Measurements from ENCODE around the gene KRIT1. TPM values are rescaled to one million over a fixed set of nuclear protein-coding genes. Genes with fewer than 3 reads are reported as not detected.

KRIT1 gene
- total and polyA plus RNA-seq, 2 donors (not counting 3 experiments of a cell fraction or from before 2014, with no cell fraction given), result 22.8 to 43.7 TPM

DNA sequence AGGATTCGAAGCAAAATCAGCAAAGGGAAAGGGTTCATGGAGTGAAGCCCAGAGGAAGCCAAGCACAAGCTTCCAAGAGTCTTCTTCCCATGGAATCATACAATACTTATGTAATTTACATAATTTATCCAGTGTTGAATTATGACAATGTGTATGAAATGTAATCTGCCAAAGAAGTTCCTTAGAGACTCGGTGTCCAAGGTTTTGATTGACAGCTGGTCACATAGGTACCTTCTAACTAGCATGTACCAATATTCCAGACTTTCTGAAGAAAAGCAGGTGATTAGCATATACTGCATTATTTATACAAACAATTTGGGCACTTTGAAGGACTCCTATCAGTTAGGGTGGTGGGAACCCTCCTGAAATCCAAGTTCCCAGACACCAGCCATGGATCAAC lies 35.3 kb upstream of the KRIT1 start:
- peaks cover 33% of the 10 kb centered on the region for H3K79me2 ChIP-seq (ENCODE audit: control insufficient read depth, insufficient read depth, low read length)
- POLR2A ChIA-PET, result no interaction called here
- H3K36me3 ChIP-seq (ENCODE audit: control insufficient read depth in 2 of 2, extremely low read depth in 1 of 2, insufficient read depth in 2 of 2, low read length in 2 of 2), result no peaks in the 10 kb centered on the region
- intact Hi-C loops (cut with micrococcal nuclease) (no loop called here), dilution Hi-C loops (cut with MboI; ENCODE audit: extremely low pct_ligation_motif_present, low sequenced_read_pairs) (no loop called here)
- no peaks in the 10 kb centered on the region for H3K9me3 ChIP-seq (replicated peaks; ENCODE audit: control insufficient read depth, insufficient read depth, low read length)
- no peaks in the 10 kb centered on the region for H3K9me1 ChIP-seq (replicated peaks; ENCODE audit: control insufficient read depth, extremely low read depth, insufficient read depth, low read length)
- H3K4me1 ChIP-seq (ENCODE audit: control insufficient read depth, extremely low read depth, insufficient read depth, low read length), result no peaks in the 10 kb centered on the region
- no peaks in the 10 kb centered on the region for H3K27me3 ChIP-seq (ENCODE audit: control insufficient read depth in 2 of 2, insufficient read depth in 2 of 2, low read length in 2 of 2)
- TF ChIP-seq FOS (IDR thresholded peaks at IDR 0.05; ENCODE audit: borderline replicate concordance, insufficient read depth, low read length) (no peak), POLR2AphosphoS5 (IDR thresholded peaks at IDR 0.05; ENCODE audit: insufficient read depth, low read depth, low read length) (no peak), POLR2A (IDR thresholded peaks at IDR 0.05; ENCODE audit: low read depth, low read length) (no peak), MYC (IDR thresholded peaks at IDR 0.05; ENCODE audit: low read depth, low read length) (no peak), EZH2 (IDR thresholded peaks at IDR 0.05; ENCODE audit: borderline replicate concordance, low read depth, low read length, severe bottlenecking) (no peak), JUN (IDR thresholded peaks at IDR 0.05; ENCODE audit: borderline replicate concordance, insufficient read depth, insufficient read length, low read depth) (no peak), GATA2 (IDR thresholded peaks at IDR 0.05; ENCODE audit: insufficient read depth, insufficient read length, low read depth, low read length) (no peak)
- TF ChIP-seq, protein P1, sequence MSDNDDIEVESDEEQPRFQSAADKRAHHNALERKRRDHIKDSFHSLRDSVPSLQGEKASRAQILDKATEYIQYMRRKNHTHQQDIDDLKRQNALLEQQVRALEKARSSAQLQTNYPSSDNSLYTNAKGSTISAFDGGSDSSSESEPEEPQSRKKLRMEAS (IDR thresholded peaks at IDR 0.05; ENCODE audit: insufficient read depth, insufficient read length), result no peak
- TF ChIP-seq, protein P2, sequence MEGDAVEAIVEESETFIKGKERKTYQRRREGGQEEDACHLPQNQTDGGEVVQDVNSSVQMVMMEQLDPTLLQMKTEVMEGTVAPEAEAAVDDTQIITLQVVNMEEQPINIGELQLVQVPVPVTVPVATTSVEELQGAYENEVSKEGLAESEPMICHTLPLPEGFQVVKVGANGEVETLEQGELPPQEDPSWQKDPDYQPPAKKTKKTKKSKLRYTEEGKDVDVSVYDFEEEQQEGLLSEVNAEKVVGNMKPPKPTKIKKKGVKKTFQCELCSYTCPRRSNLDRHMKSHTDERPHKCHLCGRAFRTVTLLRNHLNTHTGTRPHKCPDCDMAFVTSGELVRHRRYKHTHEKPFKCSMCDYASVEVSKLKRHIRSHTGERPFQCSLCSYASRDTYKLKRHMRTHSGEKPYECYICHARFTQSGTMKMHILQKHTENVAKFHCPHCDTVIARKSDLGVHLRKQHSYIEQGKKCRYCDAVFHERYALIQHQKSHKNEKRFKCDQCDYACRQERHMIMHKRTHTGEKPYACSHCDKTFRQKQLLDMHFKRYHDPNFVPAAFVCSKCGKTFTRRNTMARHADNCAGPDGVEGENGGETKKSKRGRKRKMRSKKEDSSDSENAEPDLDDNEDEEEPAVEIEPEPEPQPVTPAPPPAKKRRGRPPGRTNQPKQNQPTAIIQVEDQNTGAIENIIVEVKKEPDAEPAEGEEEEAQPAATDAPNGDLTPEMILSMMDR (IDR thresholded peaks at IDR 0.05; ENCODE audit: extremely low read depth in 1 of 2, insufficient read depth in 1 of 2, low read depth in 1 of 2, low read length in 2 of 2), result no peak
- no peak for FAIRE-seq
- H4K20me1 ChIP-seq (replicated peaks; ENCODE audit: control insufficient read depth, extremely low read depth, insufficient read depth, low read length), result peaks cover 3% of the 10 kb centered on the region
- H3K9ac ChIP-seq (replicated peaks; ENCODE audit: extremely low read depth, insufficient read depth, low read length), result no peak overlapping the region
- no peak for DNase-seq (ENCODE audit: low read depth, low spot score)
- BruUV-seq (replicated peaks), result no TSS peak
- no peak overlapping the region for H2AFZ ChIP-seq (ENCODE audit: low read depth, low read length)
- CTCF ChIA-PET, result no interaction called here
- no peak overlapping the region for H3K4me3 ChIP-seq (replicated peaks in 1 of 3; ENCODE audit: insufficient read depth in 1 of 3, low read depth in 1 of 3, low read length in 3 of 3)
- H3K27ac ChIP-seq (ENCODE audit: insufficient read depth, low read depth, low read length), result no peak overlapping the region
- no peak overlapping the region for H3K4me2 ChIP-seq (ENCODE audit: insufficient read depth, low read length)
